GM21717 (cell line): ENCODE results near the gene CNIH4.
"Not testable (repeated sequence)": the region's sequence is repeated elsewhere in the genome, so short reads cannot be mapped to it uniquely, and the experiment has no call there.

Experiments
- ATAC-seq: cut with Tn5 transposase; IDR thresholded peaks from one replicate; pipeline ENCODE4 v1.9.1; 2021; ENCODE audit warnings: mild to moderate bottlenecking, moderate library complexity; ENCODE audit not compliant: unreplicated experiment

The CNIH4 gene

DNA sequence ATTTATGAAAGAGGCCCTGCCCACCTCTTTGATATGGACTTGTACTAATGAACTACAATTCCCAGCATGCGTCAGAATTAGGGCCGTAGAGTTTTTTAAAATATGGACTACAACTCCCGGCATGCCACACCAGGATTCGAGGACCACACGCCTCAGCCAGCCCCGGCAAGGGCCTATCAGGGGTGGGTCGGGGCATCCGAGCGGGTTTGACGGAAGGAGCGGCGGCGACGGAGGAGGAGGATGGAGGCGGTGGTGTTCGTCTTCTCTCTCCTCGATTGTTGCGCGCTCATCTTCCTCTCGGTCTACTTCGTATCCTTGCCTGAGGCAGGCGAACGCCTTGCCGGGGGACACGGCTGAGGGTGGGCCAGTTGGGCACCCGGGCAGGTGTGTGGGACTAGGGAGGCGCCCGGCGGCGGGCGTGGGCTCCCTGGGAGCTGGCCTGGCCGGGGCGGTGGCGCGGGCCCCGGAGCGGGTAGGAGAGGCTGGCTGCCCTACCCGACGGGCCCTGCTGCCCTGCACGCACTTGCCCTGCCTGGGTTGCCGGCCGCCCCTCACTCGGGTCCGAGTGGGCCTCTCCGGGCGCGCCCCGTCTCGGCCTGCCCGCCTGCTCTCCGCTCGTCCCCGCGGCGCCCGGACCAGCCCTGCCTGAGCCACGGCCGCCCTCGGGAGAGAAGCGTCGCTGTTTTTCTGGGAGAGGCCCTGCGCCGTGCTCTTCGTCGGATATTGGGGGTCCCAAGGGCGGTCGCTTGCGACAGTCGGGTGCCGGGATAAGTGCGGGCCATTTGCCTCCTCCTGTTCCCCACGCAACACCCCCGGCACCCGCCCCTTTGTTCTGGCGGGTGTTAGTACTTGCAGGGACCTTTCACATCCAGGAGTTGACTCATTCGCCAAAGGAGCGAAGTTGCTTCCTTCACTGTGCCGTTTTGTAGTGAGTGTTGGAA lies at the start of gene CNIH4:
Gene CNIH4 (plus strand): TSS at position 195 of the 941 bp plus-strand sequence. CDS start 46 bp downstream, at position 241.
- ATAC-seq, result peak; percentile 100

DNA sequence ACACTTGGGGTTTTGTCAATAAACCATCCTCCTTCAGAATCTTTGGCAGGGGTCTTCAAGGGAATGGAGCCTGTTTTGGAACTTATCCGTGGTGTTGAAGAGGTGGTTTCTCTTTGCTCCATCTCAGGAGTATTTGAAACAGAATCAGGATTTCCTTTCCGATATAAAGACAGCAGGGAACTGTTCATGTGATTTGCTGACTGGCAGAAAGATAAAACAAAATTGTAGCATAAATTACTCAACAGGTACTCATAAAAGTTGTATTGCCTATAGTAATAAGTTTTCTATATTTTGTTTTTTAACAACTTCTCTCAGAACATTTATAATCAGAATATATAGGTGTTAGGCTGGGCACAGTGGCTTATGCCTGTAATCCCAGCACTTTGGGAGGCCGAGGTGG lies 48.6 kb upstream of the CNIH4 start:
- ATAC-seq, result no peak

- ATAC-seq, result not testable (repeated sequence)
These were observed 45.2 kb upstream of the CNIH4 start for GRCh38 chr1:224311503-224311902.

- ATAC-seq, result no peak
These were observed 44.7 kb upstream of the CNIH4 start for GRCh38 chr1:224312025-224312424.

DNA sequence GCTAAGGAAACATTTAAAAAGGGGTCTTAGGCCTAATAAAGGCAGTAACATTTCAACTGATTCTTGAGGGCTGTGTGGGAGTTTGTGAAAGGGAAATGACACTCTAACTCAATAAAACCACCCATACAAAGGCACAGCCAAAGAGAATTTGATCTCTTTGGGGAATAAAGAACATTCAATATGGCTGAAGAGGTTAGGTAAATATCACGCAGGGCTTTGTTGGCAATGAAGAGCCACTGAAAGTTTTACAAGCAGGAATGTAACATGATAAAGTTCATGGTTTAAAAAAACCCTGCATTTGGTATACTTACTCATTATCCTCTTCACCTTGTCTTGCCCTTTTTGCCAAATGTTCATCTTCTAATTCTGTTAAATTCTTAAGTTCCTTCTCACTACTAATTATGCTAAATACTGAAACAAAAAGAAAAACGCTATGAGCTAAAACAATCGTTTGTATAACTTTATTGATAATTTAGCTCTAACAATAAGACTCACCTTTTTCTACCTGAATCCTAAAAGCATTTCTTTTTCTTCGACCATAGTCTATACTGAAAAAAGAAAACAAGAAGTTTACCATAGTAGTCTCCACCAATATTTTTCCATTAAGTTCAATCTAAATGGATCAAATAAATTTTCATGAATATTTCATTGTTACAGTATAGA lies 39.2 kb upstream of the CNIH4 start:
- no peak for ATAC-seq

- ATAC-seq, result no peak
These were observed 35.0 kb upstream of the CNIH4 start for GRCh38 chr1:224321706-224322105.

- ATAC-seq, result no peak
These were observed 30.7 kb upstream of the CNIH4 start for GRCh38 chr1:224325959-224326358.

DNA sequence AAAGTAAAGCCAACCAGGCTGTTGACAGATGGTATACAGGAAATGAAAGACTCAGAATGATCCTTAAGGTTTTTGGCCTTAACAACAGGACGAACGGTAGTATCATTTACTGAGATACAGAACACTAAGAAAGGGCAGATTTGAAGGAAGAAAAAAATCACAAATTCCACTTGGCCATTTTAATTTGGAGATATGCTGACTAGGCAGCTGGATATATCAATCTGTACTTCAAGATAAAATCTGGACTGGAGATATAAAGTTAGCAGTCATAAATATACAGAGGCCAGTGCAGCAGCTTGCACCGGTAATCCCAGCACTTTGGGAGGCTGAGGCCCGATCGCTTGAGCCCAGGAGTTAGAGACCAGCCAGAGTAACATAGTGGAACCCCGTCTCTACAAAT lies 28.0 kb upstream of the CNIH4 start:
- ATAC-seq, result no peak

DNA sequence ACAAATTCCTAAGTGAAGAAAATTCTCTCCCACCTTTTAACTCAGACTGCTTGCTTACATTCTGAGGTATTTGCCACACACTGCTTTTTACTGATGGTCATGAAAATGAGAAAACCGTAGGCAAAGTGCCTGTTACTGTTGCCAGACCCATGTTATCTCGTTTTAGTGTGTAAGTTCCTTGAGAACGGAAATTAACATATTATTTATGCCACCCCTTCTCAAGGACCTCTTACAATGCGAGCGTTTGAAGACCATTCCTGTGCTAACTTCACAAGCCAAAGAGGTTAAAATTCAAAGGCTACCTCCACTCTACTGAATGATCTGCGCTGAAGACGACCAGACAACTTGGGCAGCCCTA lies 27.2 kb upstream of the CNIH4 start:
- no peak for ATAC-seq

DNA sequence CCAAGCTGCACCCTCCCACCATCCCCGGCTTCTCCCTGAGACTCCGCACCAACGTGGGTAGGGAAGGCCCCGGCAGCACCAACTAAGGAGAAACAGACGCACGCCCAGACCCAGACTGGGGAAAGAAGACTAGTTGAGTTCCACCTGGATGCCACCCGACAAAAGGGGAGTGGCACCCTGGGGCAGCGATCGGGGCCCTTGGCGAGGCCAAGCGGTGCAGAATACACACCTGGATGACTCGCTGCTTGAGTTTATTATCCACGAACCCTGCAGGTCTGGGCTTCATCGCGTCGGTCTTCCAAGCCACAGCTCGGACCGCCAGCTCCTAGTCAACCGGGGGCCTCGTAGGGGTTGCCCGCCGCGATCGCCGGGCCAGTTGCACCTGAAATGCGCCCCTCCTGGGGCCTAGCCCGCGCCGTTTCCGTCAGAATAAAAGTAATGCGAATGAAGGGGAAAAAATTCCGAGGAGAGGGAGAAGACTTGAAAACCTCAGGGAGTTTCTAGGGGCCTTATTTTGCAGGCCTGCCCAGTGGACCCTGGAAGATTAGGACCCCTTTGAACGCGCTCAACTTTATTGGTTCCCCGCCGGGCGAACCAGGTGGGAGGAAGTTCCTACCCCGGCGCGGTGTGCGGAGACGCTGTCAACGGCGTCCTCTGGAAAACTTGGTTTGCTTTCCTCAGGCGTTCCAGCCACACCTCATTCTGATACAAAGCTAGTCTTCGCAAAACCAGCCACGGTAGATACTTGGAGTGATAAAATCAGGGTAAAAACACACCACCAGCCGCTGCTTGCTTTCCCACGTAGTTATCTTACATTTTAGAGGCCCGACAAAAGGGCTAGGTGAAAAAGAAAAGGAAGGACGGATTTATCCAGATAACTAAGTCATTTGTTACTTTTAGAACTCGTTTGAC lies 26.6 kb upstream of the CNIH4 start, which contains the start of gene NVL:
Gene NVL (minus strand): TSS at position 331 of the 912 bp plus-strand sequence. CDS start 45 bp downstream, at position 286.
- peak; percentile 78 for ATAC-seq

- no peak for ATAC-seq
These were observed 25.4 kb upstream of the CNIH4 start for GRCh38 chr1:224331326-224331725.

GRCh38 chr1:224331824-224332223 lies 24.9 kb upstream of the CNIH4 start:
- no peak for ATAC-seq

GRCh38 chr1:224333309-224333926 lies 23.3 kb upstream of the CNIH4 start:
- ATAC-seq, result peak; percentile 55

DNA sequence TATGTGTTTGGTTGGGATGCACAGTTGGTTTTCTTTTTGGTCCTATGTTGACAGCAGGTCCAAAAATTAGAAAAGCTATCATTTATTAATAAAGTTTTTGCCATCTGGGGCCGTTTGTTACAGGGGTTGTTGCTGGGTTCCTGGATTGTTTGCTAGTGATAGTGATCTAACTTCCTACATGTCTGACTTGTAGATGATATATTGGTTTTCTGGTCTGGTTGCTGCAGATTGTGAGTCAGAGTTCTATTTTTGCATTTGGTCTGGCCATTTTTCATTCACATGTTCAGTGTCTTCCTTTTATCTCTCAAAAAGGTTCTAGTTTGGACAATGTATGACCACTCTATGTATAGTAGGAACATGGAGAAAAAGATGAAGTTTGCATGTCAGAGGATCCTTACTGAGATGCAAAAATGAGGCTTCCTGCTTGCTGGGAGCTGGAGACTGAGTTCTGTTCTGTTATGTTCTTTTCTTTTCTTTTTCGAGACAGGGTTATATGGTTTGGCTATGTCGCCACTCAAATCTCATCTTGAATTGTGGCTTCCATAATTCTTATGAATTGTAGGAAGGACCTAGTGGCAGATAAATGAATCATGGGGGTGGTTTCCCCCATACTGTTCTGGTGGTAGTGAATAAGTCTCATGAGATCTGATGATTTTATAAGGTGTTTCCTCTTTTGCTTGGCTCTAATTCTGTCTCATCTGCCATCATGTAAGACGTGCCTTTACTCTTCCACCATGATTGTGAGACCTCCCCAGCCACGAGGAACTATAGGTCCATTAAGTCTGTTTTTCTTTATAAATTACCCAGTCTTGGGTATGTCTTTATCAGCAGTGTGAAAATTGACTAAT lies 22.5 kb upstream of the CNIH4 start:
- no peak for ATAC-seq

- ATAC-seq, result no peak
These were observed 18.4 kb upstream of the CNIH4 start for GRCh38 chr1:224338150-224338838.

DNA sequence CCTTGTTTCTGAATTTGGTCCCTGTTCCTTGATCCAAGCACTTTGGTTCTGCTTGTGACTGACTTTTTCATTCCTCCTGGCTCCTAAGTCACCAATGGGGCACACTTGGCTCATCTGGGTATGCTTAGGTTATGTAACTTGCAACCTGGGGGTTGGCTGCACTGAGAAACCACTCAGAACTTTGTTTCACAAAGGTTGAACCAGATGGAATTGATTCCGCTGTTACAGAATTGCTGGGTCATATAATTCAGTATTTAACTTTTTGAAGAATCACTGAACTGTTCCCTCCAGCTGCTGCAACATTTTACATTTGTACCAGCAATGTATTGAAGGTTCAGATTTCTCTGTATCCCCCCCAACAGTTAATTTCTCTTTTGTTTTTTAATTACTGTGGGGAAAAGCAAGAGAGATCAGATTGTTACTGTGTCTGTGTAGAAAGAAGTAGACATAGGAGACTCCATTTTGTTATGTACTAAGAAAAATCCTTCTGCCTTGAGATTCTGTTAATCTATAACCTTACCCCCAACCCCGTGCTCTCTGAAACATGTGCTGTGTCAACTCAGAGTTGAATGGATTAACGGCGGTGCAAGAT lies 17.1 kb upstream of the CNIH4 start:
- no peak for ATAC-seq

DNA sequence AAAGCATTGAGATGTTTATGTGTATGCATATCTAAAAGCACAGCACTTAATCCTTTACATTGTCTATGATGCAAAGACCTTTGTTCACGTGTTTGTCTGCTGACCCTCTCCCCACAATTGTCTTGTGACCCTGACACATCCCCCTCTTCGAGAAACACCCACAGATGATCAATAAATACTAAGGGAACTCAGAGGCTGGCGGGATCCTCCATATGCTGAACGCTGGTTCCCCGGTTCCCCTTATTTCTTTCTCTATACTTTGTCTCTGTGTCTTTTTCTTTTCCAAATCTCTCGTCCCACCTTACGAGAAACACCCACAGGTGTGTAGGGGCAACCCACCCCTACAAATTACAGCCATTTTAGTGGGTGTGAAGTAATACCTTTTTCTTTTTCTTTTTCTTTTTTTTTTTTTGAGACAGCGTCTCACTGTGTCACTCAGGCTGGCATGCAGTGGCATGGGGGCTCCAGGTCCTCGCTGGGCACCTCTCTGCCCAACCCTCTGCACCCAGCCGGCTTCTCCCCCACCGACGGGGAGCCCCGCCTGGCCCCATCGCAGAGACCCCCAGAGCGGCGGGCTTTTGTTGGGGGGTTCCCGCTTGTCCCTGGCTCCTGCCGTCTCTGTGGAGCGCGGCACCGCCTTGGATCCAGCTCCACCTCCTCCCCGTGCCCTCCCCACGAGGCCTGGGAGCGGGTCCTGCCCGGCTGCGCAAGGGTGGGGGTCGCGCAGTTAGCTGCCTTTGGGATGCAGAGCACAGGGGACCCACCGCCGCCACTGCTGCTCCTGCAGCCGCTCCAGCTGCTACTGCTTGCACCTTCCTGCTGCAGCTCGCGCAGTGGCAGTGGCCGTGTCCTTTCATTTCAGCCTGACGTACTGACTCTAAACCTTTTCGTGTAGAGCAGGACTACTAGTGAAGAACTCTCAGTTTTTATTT lies 16.0 kb upstream of the CNIH4 start:
- peak; percentile 66 for ATAC-seq

DNA sequence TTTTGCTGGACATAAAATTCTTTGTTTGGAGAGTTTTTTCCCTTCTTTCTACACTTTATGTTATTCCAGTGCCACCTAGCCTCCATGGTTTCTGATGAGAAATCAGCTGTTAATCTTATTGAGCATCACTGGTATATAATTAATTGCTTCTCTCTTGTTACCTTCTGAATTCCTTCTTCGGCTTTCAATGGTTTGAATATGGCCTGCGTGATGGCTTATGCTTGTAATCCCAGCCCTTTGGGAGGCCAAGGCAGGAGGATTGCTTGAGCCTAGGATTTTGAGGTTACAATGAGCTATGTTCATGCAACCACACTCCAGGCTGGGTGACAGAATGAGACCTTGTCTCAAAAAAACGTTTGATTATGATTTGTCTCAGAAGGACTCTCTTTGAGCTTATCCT lies 13.0 kb upstream of the CNIH4 start:
- ATAC-seq, result no peak
